HUES48 (cell line): ENCODE data around the gene SLC29A1.
"Not testable (repeated sequence)": the region's sequence is repeated elsewhere in the genome, so short reads cannot be mapped to it uniquely, and the experiment has no call there.

ENCODE experiments used
- H3K27ac ChIP-seq: one replicate; pipeline ENCODE4 v1.7.0; 2013; ENCODE audit warnings: low read depth, low read length, inconsistent platforms
- H3K27me3 ChIP-seq: 2 replicates; pipeline ENCODE4 v1.6.1; 2013; ENCODE audit warnings: mild to moderate bottlenecking, low read length; ENCODE audit not compliant: control insufficient read depth, insufficient read depth
- H3K36me3 ChIP-seq: 2 replicates; pipeline ENCODE4 v1.6.1; 2013; ENCODE audit warnings: low read length; ENCODE audit not compliant: control insufficient read depth, insufficient read depth
- H3K4me1 ChIP-seq: 2 replicates; pipeline ENCODE4 v1.6.1; 2013; ENCODE audit warnings: mild to moderate bottlenecking, low read length; ENCODE audit not compliant: control insufficient read depth, insufficient read depth
- H3K4me3 ChIP-seq: 2 replicates; pipeline ENCODE4 v1.5.1; 2013; ENCODE audit warnings: mild to moderate bottlenecking, low read depth, low read length
- H3K9ac ChIP-seq: 2 replicates; pipeline ENCODE4 v1.6.1; 2013; ENCODE audit warnings: mild to moderate bottlenecking, low read depth, low read length, moderate library complexity
- H3K9me3 ChIP-seq: 2 replicates; pipeline ENCODE4 v1.6.1; 2013; ENCODE audit warnings: low read length; ENCODE audit not compliant: control insufficient read depth, insufficient read depth

The SLC29A1 gene

GRCh38 chr6:44230034-44230675 is 6.8 kb downstream of the SLC29A1 start:
- Histone ChIP-seq H3K9me3 (no peaks in the 10 kb centered on the region), H3K4me3 (no peak overlapping the region), H3K27ac (no peak overlapping the region), H3K36me3 (peaks cover 67% of the 10 kb centered on the region), H3K9ac (no peak overlapping the region), H3K27me3 (no peaks in the 10 kb centered on the region), H3K4me1 (peaks cover 25% of the 10 kb centered on the region)

DNA sequence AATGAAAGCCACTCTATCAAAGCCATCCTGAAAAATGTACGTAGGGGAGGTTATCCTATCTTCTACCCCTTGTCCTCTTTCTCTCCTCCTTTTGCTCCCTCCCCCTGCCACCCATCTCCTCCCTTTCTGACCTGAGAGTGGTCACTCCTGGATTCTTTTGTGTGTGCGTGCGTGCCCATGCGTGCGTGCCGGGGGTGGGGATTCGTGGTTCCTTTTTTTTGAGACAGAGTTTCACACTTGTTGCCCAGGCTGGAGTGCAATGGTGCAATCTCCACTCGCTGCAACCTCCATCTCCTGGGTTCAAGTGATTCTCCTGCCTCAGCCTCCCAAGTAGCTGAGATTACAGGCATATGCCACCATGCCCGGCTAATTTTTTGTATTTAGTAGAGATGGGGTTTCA is 8.0 kb downstream of the SLC29A1 start:
- H3K36me3 ChIP-seq: peaks cover 70% of the 10 kb centered on the region
- H3K27ac ChIP-seq, H3K27me3 ChIP-seq, H3K9me3 ChIP-seq, H3K4me3 ChIP-seq, H3K9ac ChIP-seq: not testable (repeated sequence)
- H3K4me1 ChIP-seq: peaks cover 12% of the 10 kb centered on the region

GRCh38 chr6:44232676-44233566 is 9.5 kb downstream of the SLC29A1 start:
- Histone ChIP-seq H3K4me1 (peaks cover 13% of the 10 kb centered on the region), H3K27ac (no peak overlapping the region), H3K27me3 (no peaks in the 10 kb centered on the region), H3K9me3 (no peaks in the 10 kb centered on the region), H3K36me3 (peaks cover 68% of the 10 kb centered on the region), H3K4me3 (no peak overlapping the region), H3K9ac (no peak overlapping the region)

- Histone ChIP-seq H3K36me3 (peaks cover 61% of the 10 kb centered on the region), H3K27ac (peak overlapping the region; percentile 81), H3K4me3 (no peak overlapping the region), H3K9ac (no peak overlapping the region), H3K9me3 (no peaks in the 10 kb centered on the region), H3K27me3 (peaks cover 2% of the 10 kb centered on the region; the same call in 1 of the 2 replicates), H3K4me1 (peaks cover 13% of the 10 kb centered on the region)
Observed at GRCh38 chr6:44233567-44234100, 10.2 kb downstream of the SLC29A1 start.

GRCh38 chr6:44234101-44235025 is 11.0 kb downstream of the SLC29A1 start:
- peaks cover 54% of the 10 kb centered on the region for H3K36me3 ChIP-seq
- H3K4me1 ChIP-seq: peaks cover 13% of the 10 kb centered on the region
- no peak overlapping the region for H3K4me3 ChIP-seq
- H3K9ac ChIP-seq: no peak overlapping the region
- peaks cover 9% of the 10 kb centered on the region; the same call in 1 of the 2 replicates for H3K27me3 ChIP-seq
- no peaks in the 10 kb centered on the region for H3K9me3 ChIP-seq
- H3K27ac ChIP-seq: peak overlapping the region; percentile 81

- Histone ChIP-seq H3K4me3 (no peak overlapping the region), H3K9ac (no peak overlapping the region), H3K9me3 (no peaks in the 10 kb centered on the region), H3K27ac (peak overlapping the region; percentile 81), H3K27me3 (peaks cover 10% of the 10 kb centered on the region; the same call in 1 of the 2 replicates), H3K4me1 (peaks cover 13% of the 10 kb centered on the region), H3K36me3 (peaks cover 45% of the 10 kb centered on the region)
Observed at GRCh38 chr6:44235269-44235668, 11.9 kb downstream of the SLC29A1 start.

DNA sequence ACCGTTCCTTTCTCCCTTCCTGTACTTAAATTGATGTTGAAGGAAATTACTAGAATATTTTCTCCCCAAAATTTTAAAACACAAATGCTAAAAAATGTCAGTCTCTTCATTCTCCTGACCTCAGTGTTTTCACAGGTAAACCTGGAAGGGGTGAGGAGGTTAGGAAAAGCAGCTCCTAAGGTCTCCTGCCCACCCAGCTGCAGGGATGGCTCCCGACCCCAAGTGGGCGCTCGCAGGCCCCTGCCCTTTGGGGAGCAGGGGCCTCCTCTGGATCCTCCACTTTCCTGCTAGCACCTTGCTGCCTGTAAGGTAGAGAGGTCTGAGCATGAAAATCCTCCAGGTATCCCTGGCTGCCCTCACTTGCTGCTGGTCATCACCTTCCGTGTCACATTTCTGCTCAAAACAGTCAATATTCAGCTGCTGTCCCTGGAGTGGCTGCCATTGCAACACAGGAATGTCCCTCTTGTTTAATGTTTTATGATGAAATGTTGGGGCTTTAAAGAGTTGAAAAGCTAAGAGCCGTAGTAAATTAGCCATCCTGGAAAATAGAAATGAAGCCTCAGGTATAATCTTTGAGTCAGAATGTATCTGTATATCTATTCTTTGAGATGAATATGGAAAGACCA is 12.6 kb downstream of the SLC29A1 start:
- H3K4me3 ChIP-seq: no peak overlapping the region
- H3K27ac ChIP-seq: peak overlapping the region; percentile 12
- peaks cover 38% of the 10 kb centered on the region for H3K36me3 ChIP-seq
- H3K27me3 ChIP-seq: peaks cover 10% of the 10 kb centered on the region; the same call in 1 of the 2 replicates
- no peaks in the 10 kb centered on the region for H3K9me3 ChIP-seq
- H3K9ac ChIP-seq: no peak overlapping the region
- H3K4me1 ChIP-seq: peaks cover 13% of the 10 kb centered on the region

GRCh38 chr6:44237021-44237812 is 13.8 kb downstream of the SLC29A1 start:
- Histone ChIP-seq H3K4me1 (peaks cover 13% of the 10 kb centered on the region), H3K27ac (peak overlapping the region; percentile 73), H3K27me3 (peaks cover 10% of the 10 kb centered on the region; the same call in 1 of the 2 replicates)

DNA sequence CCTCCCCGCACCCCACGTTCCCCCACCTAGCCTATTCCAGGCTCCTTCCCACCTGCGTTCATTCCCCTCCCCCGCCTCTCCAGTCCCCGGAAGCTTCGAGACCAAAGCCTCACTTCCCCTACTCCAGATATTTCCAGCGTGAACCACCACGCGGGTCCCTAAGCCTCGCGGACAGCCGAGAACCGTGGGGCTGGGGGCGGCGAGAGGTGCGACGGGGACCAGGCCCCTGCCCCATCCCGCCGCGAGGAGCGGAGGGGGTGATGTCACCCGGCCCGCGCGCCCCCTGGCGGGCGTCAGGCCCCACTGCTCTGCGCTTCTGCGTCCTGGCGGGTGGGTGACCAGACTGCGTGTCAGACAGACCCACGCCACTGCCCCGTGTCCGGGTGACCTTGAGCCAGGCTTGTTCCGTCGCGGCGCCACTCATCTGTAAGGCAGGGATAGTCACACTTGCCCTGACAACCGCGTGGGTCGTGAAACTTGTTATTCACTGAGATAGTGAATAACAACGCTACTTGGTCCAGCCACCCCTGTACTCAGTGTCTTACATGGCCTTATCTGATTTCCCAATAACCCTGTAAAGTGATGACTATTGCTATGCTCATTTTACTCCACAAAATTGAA is 14.5 kb downstream of the SLC29A1 start:
- Histone ChIP-seq H3K9ac (peak overlapping the region; percentile 68; the same call in 1 of the 2 replicates), H3K9me3 (no peaks in the 10 kb centered on the region), H3K4me3 (peak overlapping the region; percentile 67), H3K4me1 (peaks cover 13% of the 10 kb centered on the region), H3K27ac (peak overlapping the region; percentile 73), H3K36me3 (peaks cover 19% of the 10 kb centered on the region), H3K27me3 (peaks cover 10% of the 10 kb centered on the region; the same call in 1 of the 2 replicates)

More at GRCh38 chr6:44237021-44237812, 13.8 kb downstream of the SLC29A1 start:
- H3K36me3 ChIP-seq: peaks cover 26% of the 10 kb centered on the region
- H3K9me3 ChIP-seq: no peaks in the 10 kb centered on the region
- H3K4me3 ChIP-seq: peak overlapping the region; percentile 67
- H3K9ac ChIP-seq: peak overlapping the region; percentile 68; the same call in 1 of the 2 replicates
